Glomerular visceral epithelial cell (primary cell): ENCODE results near the gene SLC30A5.
"Not testable (repeated sequence)": the region's sequence is repeated elsewhere in the genome, so short reads cannot be mapped to it uniquely, and the experiment has no call there.

Source experiments
- DNase-seq: peaks from one replicate; pipeline ENCODE4 v3.0.0-alpha.2; 2016; ENCODE audit errors: extremely low spot score

SLC30A5 gene

GRCh38 chr5:69105996-69106906 is 12.4 kb downstream of the SLC30A5 start:
- no peak for DNase-seq

GRCh38 chr5:69108367-69108766 is 14.6 kb downstream of the SLC30A5 start:
- not testable (repeated sequence) for DNase-seq

- no peak for DNase-seq
These were observed 20.0 kb downstream of the SLC30A5 start for GRCh38 chr5:69113851-69114250.

DNA sequence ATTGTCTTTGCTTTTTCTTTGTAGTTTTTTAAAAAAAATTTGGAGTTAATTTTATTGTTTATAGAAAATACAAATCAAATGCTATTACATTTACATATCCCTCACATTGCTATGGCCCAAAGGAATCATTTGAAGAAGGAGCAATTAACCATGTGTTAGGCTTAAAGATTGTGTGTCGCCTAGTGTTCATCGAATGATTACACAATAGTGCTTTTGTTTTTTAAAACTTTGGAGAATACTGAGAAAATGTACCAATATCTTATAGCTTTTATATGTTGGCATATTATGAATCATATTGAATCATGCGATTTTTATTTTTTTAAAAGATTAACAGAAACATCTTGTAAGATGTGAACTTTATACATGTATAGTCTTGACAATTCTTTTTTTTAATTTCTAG is 21.7 kb downstream of the SLC30A5 start:
- DNase-seq: no peak

DNA sequence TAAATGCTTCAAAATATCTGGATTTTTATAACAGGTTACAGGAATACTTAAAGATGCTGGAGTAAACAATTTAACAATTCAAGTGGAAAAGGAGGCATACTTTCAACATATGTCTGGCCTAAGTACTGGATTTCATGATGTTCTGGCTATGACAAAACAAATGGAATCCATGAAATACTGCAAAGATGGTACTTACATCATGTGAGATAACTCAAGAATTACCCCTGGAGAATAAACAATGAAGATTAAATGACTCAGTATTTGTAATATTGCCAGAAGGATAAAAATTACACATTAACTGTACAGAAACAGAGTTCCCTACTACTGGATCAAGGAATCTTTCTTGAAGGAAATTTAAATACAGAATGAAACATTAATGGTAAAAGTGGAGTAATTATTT is 35.6 kb downstream of the SLC30A5 start:
- DNase-seq: peak; percentile 33

GRCh38 chr5:69130241-69130640 is 36.4 kb downstream of the SLC30A5 start:
- DNase-seq: no peak

DNA sequence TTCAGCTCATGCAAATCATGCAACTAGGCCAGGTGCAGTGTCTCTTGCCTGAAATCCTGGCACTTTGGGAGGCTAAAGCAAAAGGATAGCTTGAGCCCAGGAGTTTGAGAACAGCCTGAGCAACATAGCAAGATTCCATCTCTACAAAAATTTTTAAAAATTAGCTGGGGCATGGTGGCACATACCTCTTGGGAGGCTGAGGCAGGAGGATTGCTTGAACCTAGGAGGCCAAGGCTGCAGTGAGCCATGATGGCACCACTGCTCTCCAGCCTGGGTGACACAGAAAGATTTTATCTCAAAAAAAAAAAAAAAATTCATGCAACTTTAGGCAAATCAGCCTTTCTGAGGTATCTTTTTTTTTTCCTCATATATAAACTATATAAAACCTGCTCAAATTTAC is 37.5 kb downstream of the SLC30A5 start:
- DNase-seq: no peak

GRCh38 chr5:69134126-69134525 is 40.3 kb downstream of the SLC30A5 start:
- no peak for DNase-seq

- DNase-seq: no peak
These were observed 42.5 kb downstream of the SLC30A5 start for GRCh38 chr5:69136293-69136692.

DNA sequence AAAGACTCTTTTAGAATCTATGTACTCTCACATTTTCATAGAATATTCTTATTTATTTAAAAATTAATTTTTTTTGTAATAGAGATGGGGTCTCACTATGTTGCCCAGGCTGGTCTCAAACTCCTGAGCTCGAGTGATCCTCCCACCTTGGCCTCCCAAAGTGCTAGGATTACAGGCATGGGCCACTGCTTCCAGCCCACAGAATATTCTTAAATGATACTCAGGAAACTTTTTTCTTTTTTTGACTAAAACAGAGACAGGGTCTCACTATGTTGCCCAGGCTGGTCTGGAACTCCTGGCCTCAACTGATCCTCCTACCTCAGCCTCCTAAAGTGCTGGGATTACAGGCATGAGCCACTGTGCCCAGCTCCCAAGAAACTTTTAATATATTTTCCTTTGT is 43.4 kb downstream of the SLC30A5 start:
- DNase-seq: not testable (repeated sequence)

DNA sequence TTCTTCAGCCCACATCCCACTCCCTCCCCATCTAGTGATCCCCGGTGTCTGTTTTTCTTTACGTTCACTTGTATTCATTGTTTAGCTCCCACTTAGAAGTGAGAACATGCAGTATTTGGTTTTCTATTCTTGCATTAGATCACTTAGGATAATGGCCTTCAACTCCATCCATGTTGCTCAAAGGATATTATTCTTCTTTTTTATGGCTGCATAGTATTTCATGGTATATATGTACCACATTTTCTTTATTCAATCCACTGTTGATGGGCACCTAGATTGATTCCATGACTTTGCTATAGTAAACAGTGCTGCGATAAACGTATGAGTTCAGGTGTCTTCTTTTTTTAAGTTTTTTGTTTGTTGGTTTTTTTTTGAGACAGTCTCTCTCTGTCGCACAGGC is 44.0 kb downstream of the SLC30A5 start:
- no peak for DNase-seq

DNA sequence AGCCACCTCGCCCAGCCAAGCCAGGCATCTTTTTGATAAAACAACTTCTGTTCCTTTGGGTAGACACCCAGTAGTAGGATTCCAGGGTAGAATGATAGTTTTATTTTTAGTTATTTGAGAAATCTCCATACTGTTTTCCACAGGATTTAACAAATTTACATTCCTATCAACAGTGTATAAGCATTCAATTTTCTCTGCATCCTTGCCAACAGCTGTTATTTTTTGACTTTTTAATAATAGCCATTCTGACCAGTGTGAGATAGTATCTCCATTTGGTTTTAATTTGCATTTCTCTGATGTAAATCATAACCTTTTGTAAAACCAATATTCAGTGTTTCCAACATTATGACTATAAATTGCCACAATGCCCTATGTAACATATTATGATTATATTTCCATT is 45.0 kb downstream of the SLC30A5 start:
- no peak for DNase-seq

GRCh38 chr5:69140239-69140638 is 46.4 kb downstream of the SLC30A5 start:
- DNase-seq: not testable (repeated sequence)

DNA sequence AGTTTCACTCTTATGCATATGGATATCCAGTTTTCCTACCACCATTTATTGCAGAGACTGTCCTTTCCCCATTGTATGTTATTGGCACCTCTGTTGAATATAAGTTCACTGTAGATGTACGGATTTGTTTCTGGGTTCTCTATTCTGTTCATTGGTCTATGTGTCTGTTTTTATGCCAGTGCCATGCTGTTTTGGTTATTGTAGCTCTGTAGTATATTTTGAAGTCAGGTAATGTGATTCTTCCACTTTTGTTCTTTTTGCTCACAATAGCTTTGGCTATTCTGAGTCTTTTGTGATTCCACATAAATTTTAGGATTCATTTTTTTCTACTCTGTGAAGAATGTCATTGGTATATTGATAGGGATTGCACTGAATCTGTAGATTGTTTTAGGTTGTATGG is 47.0 kb downstream of the SLC30A5 start:
- no peak for DNase-seq

DNA sequence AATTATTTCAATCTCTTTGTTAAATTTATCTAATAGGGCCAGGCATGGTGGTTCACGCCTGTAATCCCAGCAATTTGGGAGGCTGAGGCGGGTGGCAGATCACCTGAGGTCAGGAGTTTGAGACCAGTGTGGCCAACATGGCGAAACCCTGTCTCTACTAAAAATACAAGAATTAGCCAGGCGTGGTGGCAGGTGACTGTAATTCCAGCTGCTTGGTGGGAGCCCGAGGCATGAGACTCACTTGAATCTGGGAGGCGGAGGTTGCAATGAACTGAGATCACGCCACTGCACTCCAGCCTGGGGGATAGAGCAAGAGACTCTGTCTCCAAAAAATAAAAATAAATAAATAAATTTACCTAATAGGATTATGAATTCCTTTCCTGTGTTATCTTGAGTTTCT is 54.8 kb downstream of the SLC30A5 start:
- not testable (repeated sequence) for DNase-seq

DNA sequence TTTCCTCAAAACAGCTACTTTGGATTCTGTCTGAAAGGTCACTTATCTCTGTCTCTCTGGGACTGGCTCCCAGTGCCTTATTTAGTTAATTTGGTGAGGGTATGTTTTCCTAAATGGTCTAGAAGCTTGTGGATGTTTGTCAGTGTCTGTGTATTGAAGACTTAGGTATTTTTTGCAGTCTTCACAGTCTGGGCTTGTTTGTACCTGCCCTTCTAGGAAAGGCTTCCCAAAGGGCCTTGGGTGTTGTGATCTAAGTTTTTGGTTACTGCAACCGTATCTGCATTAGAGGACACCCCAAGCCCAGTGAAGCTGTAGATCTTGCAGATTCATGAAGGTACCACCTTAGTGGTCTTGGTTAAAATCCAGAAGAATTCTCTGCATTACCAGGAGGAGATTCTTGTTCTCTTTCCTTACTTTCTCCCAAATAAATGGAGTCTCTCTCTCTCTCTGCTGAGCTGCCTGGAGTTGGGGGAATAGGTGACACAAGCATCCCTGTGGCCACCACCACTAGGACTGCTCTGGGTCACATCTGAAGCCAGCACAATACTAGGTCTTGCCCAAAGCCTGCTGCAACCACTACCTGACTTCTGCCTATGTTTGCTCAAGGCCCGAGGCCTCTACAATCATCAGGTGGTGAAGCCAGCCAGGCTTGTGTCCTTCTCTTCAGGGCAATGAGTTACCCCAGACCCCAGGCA is 55.3 kb downstream of the SLC30A5 start:
- DNase-seq: no peak

DNA sequence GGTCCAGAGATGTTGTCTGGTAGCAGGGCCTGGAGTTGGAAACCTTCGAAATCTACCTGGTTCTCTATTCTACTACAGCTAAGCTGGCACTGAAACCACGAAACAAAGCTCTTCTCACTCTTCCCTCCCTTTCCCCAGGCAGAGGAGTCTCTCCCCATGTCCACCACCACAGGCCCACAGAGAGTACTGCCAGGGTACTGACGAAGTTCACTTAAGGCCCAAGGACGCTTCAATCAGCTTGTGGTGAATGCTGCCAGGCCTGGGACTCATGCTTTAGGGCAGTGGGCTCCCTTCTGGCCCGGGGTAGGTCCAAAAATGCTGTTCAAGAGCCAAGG is 55.8 kb downstream of the SLC30A5 start:
- no peak for DNase-seq

- no peak for DNase-seq
These were observed 58.9 kb downstream of the SLC30A5 start for GRCh38 chr5:69152731-69153130.

- DNase-seq: no peak
These were observed 62.6 kb downstream of the SLC30A5 start for GRCh38 chr5:69156456-69156855.

- no peak for DNase-seq
These were observed 64.2 kb downstream of the SLC30A5 start for GRCh38 chr5:69158039-69158438.

- DNase-seq: no peak
These were observed 66.8 kb downstream of the SLC30A5 start for GRCh38 chr5:69160651-69161050.

GRCh38 chr5:69166686-69167492 is 73.1 kb downstream of the SLC30A5 start, which contains the start of gene CCNB1:
Gene CCNB1, plus strand, starts transcription at chr5:69167150. Its CDS starts 113 bp downstream, at chr5:69167263.
- DNase-seq: peak; percentile 99
